Liver (tissue), 9 donors: ENCODE measurements around the gene ZNF827. TPM values are rescaled to one million over a fixed set of nuclear protein-coding genes. Genes with fewer than 3 reads are reported as not detected.

Experiments used
- DNase-seq: peaks from one replicate; pipeline ENCODE4 v3.0.0-alpha.2; 2017; ENCODE audit warnings: low spot score
- H3K27ac ChIP-seq, 2 donors: one replicate each; pipeline ENCODE4 v1.7.0; 2013; ENCODE audit warnings: inconsistent platforms in 2 of 2, low read length in 2 of 2, control low read depth in 1 of 2, low read depth in 1 of 2, mild to moderate bottlenecking in 1 of 2
- H3K27me3 ChIP-seq, 4 donors: one replicate each; pipeline versions ENCODE4 v1.6.1 to v1.7.0; 2013; ENCODE audit warnings: low read length in 3 of 4, inconsistent platforms in 1 of 4, mild to moderate bottlenecking in 1 of 4, moderate library complexity in 1 of 4; ENCODE audit not compliant: control insufficient read depth in 4 of 4, insufficient read depth in 4 of 4
- H3K36me3 ChIP-seq, 4 donors: one replicate each; pipeline versions ENCODE4 v1.6.1 to v1.7.0; 2013; ENCODE audit warnings: low read length in 3 of 4, mild to moderate bottlenecking in 3 of 4, low read depth in 1 of 4, moderate library complexity in 1 of 4; ENCODE audit not compliant: control insufficient read depth in 4 of 4, insufficient read depth in 3 of 4
- H3K4me1 ChIP-seq, 4 donors: one replicate each; pipeline versions ENCODE4 v1.6.1 to v1.7.0; 2013; ENCODE audit warnings: low read length in 3 of 4, mild to moderate bottlenecking in 3 of 4, moderate library complexity in 1 of 4; ENCODE audit not compliant: control insufficient read depth in 4 of 4, insufficient read depth in 4 of 4
- H3K4me3 ChIP-seq, 3 donors: one replicate each; pipeline versions ENCODE4 v1.6.1 to v1.7.0; 2013; ENCODE audit warnings: low read length in 3 of 3, control low read depth in 1 of 3, low read depth in 1 of 3, mild to moderate bottlenecking in 1 of 3
- H3K9ac ChIP-seq, 2 donors: one replicate each; pipeline ENCODE4 v1.7.0; 2013; ENCODE audit warnings: low read length in 2 of 2, mild to moderate bottlenecking in 2 of 2, moderate library complexity in 2 of 2, control low read depth in 1 of 2, low read depth in 1 of 2
- H3K9me3 ChIP-seq, 4 donors: one replicate each; pipeline versions ENCODE4 v1.6.1 to v1.7.0; 2013; ENCODE audit warnings: low read length in 3 of 4; ENCODE audit not compliant: control insufficient read depth in 4 of 4
- ATF3 ChIP-seq: IDR thresholded peaks from 2 replicates; pipeline ENCODE4 v1.6.1; 2016; ENCODE audit warnings: antibody characterized with exemption
- CTCF ChIP-seq: fragments of 150-350 bp; IDR thresholded peaks from 2 replicates; pipeline ENCODE4 v1.5.1; 2017; ENCODE audit warnings: improper control_type of control experiment, low read depth, low read length; ENCODE audit not compliant: missing input control
- EGR1 ChIP-seq, 2 donors: IDR thresholded peaks; 2 replicates each; pipeline ENCODE4 v1.6.1; 2016 to 2018; ENCODE audit warnings: antibody characterized with exemption in 2 of 2, low read depth in 2 of 2
- FOXA2 ChIP-seq: IDR thresholded peaks from 2 replicates; pipeline ENCODE4 v1.6.1; 2016; ENCODE audit warnings: antibody characterized with exemption
- GABPA ChIP-seq, 2 donors: IDR thresholded peaks in 1 of 2; conservative IDR thresholded peaks in 1 of 2; 2 replicates each; pipeline ENCODE4 v1.6.1; 2016; ENCODE audit warnings: antibody characterized with exemption in 2 of 2, mild to moderate bottlenecking in 1 of 2, moderate library complexity in 1 of 2
- HNF4A ChIP-seq, 2 donors: conservative IDR thresholded peaks; 2 replicates each; pipeline ENCODE4 v1.6.1; 2016; ENCODE audit warnings: antibody characterized with exemption in 2 of 2, mild to moderate bottlenecking in 2 of 2
- RAD21 ChIP-seq, 2 donors: IDR thresholded peaks; 2 replicates each; pipeline ENCODE4 v1.6.1; 2016; ENCODE audit warnings: antibody characterized with exemption in 2 of 2, mild to moderate bottlenecking in 2 of 2
- SP1 ChIP-seq: IDR thresholded peaks from 2 replicates; pipeline ENCODE4 v1.6.1; 2018; ENCODE audit warnings: antibody characterized with exemption, mild to moderate bottlenecking
- TAF1 ChIP-seq: conservative IDR thresholded peaks from 2 replicates; pipeline ENCODE4 v1.6.1; 2016; ENCODE audit warnings: antibody characterized with exemption, mild to moderate bottlenecking
- YY1 ChIP-seq: IDR thresholded peaks from 2 replicates; pipeline ENCODE4 v1.6.1; 2016; ENCODE audit warnings: antibody characterized with exemption, mild to moderate bottlenecking
- WGBS: extraction: QIAGEN DNeasy Blood & Tissue Kit; methylation state at CpG from one replicate; pipeline ENCODE4 v1.1.7; 2013; 5-methylcytosine and 5-hydroxymethylcytosine counted together
- polyA plus RNA-seq, 2 donors: library from polyadenylated mRNA; stranded (reverse) in 1 of 2; unstranded in 1 of 2; fragments of 200-250 nt in 1 of 2; fragments of >200 nt in 1 of 2; fragmentation: Nextera tagmentation in 1 of 2; extraction: Ambion mirVana in 1 of 2; gene quantifications; one replicate each; pipeline versions ENCODE4 v1.2.1 to v1.2.3, GENCODE V29; 2013 to 2015
- total RNA-seq, 2 donors: library from RNA; depleted of rRNA; stranded (reverse); fragments of >200 nt; gene quantifications; one replicate each; pipeline ENCODE4 v1.2.3, GENCODE V29; 2014
- TF ChIP-seq, protein P1 (sequence below): IDR thresholded peaks from 2 replicates; pipeline ENCODE4 v1.6.1; 2016; ENCODE audit warnings: antibody characterized with exemption
- TF ChIP-seq, protein P2 (sequence below): IDR thresholded peaks from 2 replicates; pipeline ENCODE4 v1.6.1; 2016; ENCODE audit warnings: antibody characterized with exemption, mild to moderate bottlenecking
- TF ChIP-seq, protein P3 (sequence below): IDR thresholded peaks from 2 replicates; pipeline ENCODE4 v1.6.1; 2016; ENCODE audit warnings: antibody characterized with exemption
- donor health status: healthy.
- donor health status: healthy.
- donor health status: healthy.
- donor health status: healthy.
- donor health status: healthy.

ZNF827 gene
- total and polyA plus RNA-seq, 4 donors, result 0.46 to 2.9 (median 1.2) TPM

GRCh38 chr4:145976680-145977079, 38.1 kb upstream of the ZNF827 start:
- no peak for DNase-seq
- no peak overlapping the region for H3K4me3 ChIP-seq
- no peak overlapping the region for H3K9ac ChIP-seq
- H3K9me3 ChIP-seq, result no peaks in the 10 kb centered on the region
- no peaks in the 10 kb centered on the region for H3K27me3 ChIP-seq
- no peaks in the 10 kb centered on the region for H3K4me1 ChIP-seq
- TF ChIP-seq HNF4A (conservative IDR thresholded peaks at IDR 0.05) (no peak), SP1 (no peak), ATF3 (no peak), FOXA2 (no peak), RAD21 (IDR thresholded peaks at IDR 0.05) (no peak)
- no peaks in the 10 kb centered on the region for H3K36me3 ChIP-seq
- WGBS, result 87% methylated on average over 4 of the region's 4 CpGs
- H3K27ac ChIP-seq, result no peak overlapping the region

DNA sequence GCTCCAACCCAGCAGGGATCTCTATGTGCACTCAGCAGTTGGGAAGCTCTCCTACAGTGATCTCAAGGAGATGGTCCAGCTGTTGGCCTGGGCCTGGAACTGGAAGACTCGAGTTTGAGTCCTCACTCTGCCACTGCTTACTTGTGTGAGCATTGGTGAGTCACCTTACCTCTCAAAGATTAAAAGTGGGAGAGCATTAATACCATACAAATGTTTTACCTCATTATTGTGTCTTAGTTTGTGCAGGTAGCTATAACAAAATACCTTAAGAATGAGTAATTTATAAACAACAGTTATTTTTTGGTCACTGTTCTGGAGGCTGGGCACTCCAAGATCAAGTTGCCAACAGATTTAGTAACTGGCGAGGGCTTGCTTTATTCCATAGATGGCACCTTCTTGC, 21.4 kb upstream of the ZNF827 start:
- DNase-seq, result no peak
- Histone ChIP-seq H3K4me1 (no peaks in the 10 kb centered on the region), H3K9me3 (peaks cover 0 to 9% (median 2%) of the 10 kb centered on the region in 4 donors), H3K9ac (no peak overlapping the region), H3K4me3 (no peak overlapping the region), H3K27me3 (no peaks in the 10 kb centered on the region), H3K36me3 (no peaks in the 10 kb centered on the region), H3K27ac (no peak overlapping the region)
- TF ChIP-seq EGR1 (IDR thresholded peaks at IDR 0.05; ENCODE audit: low read depth in 2 of 2), result no peak
- TF ChIP-seq CTCF, result no peak
- TF ChIP-seq RAD21 (IDR thresholded peaks at IDR 0.05), result no peak
- no peak for TF ChIP-seq FOXA2
- TF ChIP-seq TAF1, result no peak
- TF ChIP-seq ATF3, result no peak
- WGBS, result 86% methylated on average over 2 of the region's 2 CpGs

DNA sequence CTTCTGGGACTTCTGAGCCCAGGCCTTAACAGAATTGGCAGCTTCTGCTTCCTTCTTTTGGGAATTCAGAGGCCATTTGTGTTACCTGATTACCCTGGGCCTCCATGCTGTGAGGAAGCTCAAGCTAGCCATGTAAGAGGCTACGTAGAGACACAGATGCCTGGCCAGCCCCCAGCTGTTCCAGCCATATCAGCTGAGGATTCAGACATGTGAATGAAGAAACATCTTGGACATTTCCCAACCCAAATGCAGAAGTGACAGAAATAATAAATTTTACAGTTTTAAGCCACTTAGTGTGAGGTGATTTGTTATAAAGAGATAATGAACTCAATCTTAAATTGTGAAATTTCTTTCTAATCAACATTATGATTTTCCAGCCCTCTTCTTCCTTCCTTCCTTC, 18.7 kb upstream of the ZNF827 start:
- Histone ChIP-seq H3K27ac (no peak overlapping the region), H3K4me1 (no peaks in the 10 kb centered on the region), H3K9ac (no peak overlapping the region), H3K27me3 (no peaks in the 10 kb centered on the region), H3K4me3 (no peak overlapping the region), H3K36me3 (no peaks in the 10 kb centered on the region), H3K9me3 (peaks cover 0 to 5% (median 2%) of the 10 kb centered on the region in 4 donors)
- TF ChIP-seq, protein P1, sequence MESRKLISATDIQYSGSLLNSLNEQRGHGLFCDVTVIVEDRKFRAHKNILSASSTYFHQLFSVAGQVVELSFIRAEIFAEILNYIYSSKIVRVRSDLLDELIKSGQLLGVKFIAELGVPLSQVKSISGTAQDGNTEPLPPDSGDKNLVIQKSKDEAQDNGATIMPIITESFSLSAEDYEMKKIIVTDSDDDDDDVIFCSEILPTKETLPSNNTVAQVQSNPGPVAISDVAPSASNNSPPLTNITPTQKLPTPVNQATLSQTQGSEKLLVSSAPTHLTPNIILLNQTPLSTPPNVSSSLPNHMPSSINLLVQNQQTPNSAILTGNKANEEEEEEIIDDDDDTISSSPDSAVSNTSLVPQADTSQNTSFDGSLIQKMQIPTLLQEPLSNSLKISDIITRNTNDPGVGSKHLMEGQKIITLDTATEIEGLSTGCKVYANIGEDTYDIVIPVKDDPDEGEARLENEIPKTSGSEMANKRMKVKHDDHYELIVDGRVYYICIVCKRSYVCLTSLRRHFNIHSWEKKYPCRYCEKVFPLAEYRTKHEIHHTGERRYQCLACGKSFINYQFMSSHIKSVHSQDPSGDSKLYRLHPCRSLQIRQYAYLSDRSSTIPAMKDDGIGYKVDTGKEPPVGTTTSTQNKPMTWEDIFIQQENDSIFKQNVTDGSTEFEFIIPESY, result no peak
- TF ChIP-seq ATF3 (no peak), GABPA (IDR thresholded peaks at IDR 0.05 in 1 of 2, conservative IDR thresholded peaks at IDR 0.05 in 1 of 2) (no peak), YY1 (no peak), TAF1 (no peak)
- TF ChIP-seq, protein P2, sequence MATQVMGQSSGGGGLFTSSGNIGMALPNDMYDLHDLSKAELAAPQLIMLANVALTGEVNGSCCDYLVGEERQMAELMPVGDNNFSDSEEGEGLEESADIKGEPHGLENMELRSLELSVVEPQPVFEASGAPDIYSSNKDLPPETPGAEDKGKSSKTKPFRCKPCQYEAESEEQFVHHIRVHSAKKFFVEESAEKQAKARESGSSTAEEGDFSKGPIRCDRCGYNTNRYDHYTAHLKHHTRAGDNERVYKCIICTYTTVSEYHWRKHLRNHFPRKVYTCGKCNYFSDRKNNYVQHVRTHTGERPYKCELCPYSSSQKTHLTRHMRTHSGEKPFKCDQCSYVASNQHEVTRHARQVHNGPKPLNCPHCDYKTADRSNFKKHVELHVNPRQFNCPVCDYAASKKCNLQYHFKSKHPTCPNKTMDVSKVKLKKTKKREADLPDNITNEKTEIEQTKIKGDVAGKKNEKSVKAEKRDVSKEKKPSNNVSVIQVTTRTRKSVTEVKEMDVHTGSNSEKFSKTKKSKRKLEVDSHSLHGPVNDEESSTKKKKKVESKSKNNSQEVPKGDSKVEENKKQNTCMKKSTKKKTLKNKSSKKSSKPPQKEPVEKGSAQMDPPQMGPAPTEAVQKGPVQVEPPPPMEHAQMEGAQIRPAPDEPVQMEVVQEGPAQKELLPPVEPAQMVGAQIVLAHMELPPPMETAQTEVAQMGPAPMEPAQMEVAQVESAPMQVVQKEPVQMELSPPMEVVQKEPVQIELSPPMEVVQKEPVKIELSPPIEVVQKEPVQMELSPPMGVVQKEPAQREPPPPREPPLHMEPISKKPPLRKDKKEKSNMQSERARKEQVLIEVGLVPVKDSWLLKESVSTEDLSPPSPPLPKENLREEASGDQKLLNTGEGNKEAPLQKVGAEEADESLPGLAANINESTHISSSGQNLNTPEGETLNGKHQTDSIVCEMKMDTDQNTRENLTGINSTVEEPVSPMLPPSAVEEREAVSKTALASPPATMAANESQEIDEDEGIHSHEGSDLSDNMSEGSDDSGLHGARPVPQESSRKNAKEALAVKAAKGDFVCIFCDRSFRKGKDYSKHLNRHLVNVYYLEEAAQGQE, result no peak
- TF ChIP-seq, protein P3, sequence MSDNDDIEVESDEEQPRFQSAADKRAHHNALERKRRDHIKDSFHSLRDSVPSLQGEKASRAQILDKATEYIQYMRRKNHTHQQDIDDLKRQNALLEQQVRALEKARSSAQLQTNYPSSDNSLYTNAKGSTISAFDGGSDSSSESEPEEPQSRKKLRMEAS, result no peak
- WGBS, result 90% methylated on average over 1 of the region's 1 CpG
- DNase-seq, result no peak
